Gastroesophageal sphincter (tissue), 3 donors: ENCODE results near the gene BMP3.

Experiments used
- CTCF ChIP-seq, 4 experiments: fragments of 200-600 bp in 2 of 4; fragments of 450-650 bp in 2 of 4; sonication (generic) in 1 of 4; IDR thresholded peaks; one replicate each; pipeline ENCODE4 v1.5.1; 2017 to 2019; ENCODE audit warnings: antibody characterized with exemption in 4 of 4, mild to moderate bottlenecking in 2 of 4, moderate library complexity in 2 of 4
- EP300 ChIP-seq: sonication (generic); formaldehyde crosslinking; IDR thresholded peaks from one replicate; pipeline ENCODE4 v1.6.1; 2017; ENCODE audit warnings: antibody characterized with exemption, mild to moderate bottlenecking
- POLR2A ChIP-seq, 2 donors: fragments of 450-650 bp; IDR thresholded peaks; one replicate each; pipeline ENCODE4 v1.6.1; 2017; ENCODE audit warnings: antibody characterized with exemption in 2 of 2, mild to moderate bottlenecking in 2 of 2, moderate library complexity in 1 of 2
- POLR2AphosphoS5 ChIP-seq: sonication (generic); formaldehyde crosslinking; IDR thresholded peaks from one replicate; pipeline ENCODE4 v1.6.1; 2017; ENCODE audit warnings: antibody characterized with exemption

- no peak for TF ChIP-seq CTCF (IDR thresholded peaks at IDR 0.05)
- no peak for TF ChIP-seq EP300
- no peak for TF ChIP-seq POLR2A (IDR thresholded peaks at IDR 0.05)
- no peak for TF ChIP-seq POLR2AphosphoS5
Measured at GRCh38 chr4:81085979-81086378, 55.5 kb downstream of the BMP3 start.
